BE2C (cell line): ENCODE measurements around the gene OTOS.
A peak's percentile ranks its signal among the peaks of the same experiment; 100 is the strongest.

Experiments used
- DNase-seq: peaks from one replicate; pipeline ENCODE4 v3.0.0-alpha.2; 2020
- H3K27me3 ChIP-seq: fragments of 250-450 bp; sonication (Bioruptor Pico); 2 replicates; pipeline ENCODE4 v1.5.1; 2020; ENCODE audit warnings: mild to moderate bottlenecking
- H3K36me3 ChIP-seq: fragments of 250-450 bp; sonication (Bioruptor Pico); 2 replicates; pipeline ENCODE4 v1.5.1; 2020; ENCODE audit warnings: mild to moderate bottlenecking
- H3K4me1 ChIP-seq: fragments of 250-450 bp; sonication (Bioruptor Pico); 2 replicates; pipeline ENCODE4 v1.5.1; 2020
- H3K4me3 ChIP-seq: 2 replicates; pipeline ENCODE4 v1.5.1; 2011; ENCODE audit warnings: low read depth, low read length
- H3K9me3 ChIP-seq: fragments of 250-450 bp; sonication (Bioruptor Pico); 2 replicates; pipeline ENCODE4 v1.5.1; 2020
- TF ChIP-seq, protein P1 (sequence below): IDR thresholded peaks from 2 replicates; pipeline ENCODE4 v1.5.1; 2012; ENCODE audit warnings: mild to moderate bottlenecking, low read depth, low read length

The OTOS gene

GRCh38 chr2:240139011-240139441 lies 1.4 kb downstream of the OTOS start:
- Histone ChIP-seq H3K36me3 (no peaks in the 10 kb centered on the region), H3K4me3 (no peak overlapping the region), H3K9me3 (no peaks in the 10 kb centered on the region), H3K4me1 (no peaks in the 10 kb centered on the region; the same call in 1 of the 2 replicates), H3K27me3 (peaks cover 16% of the 10 kb centered on the region; the same call in 1 of the 2 replicates)
- DNase-seq, result peak; percentile 3
- TF ChIP-seq, protein P1, sequence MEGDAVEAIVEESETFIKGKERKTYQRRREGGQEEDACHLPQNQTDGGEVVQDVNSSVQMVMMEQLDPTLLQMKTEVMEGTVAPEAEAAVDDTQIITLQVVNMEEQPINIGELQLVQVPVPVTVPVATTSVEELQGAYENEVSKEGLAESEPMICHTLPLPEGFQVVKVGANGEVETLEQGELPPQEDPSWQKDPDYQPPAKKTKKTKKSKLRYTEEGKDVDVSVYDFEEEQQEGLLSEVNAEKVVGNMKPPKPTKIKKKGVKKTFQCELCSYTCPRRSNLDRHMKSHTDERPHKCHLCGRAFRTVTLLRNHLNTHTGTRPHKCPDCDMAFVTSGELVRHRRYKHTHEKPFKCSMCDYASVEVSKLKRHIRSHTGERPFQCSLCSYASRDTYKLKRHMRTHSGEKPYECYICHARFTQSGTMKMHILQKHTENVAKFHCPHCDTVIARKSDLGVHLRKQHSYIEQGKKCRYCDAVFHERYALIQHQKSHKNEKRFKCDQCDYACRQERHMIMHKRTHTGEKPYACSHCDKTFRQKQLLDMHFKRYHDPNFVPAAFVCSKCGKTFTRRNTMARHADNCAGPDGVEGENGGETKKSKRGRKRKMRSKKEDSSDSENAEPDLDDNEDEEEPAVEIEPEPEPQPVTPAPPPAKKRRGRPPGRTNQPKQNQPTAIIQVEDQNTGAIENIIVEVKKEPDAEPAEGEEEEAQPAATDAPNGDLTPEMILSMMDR, result no peak

GRCh38 chr2:240138254-240138984 lies 2.0 kb downstream of the OTOS start:
- Histone ChIP-seq H3K27me3 (peaks cover 16% of the 10 kb centered on the region; the same call in 1 of the 2 replicates), H3K9me3 (no peaks in the 10 kb centered on the region), H3K4me3 (no peak overlapping the region), H3K36me3 (peaks cover 4% of the 10 kb centered on the region), H3K4me1 (no peaks in the 10 kb centered on the region; the same call in 1 of the 2 replicates)
- peak; percentile 2 for DNase-seq
- TF ChIP-seq, protein P1, result no peak

DNA sequence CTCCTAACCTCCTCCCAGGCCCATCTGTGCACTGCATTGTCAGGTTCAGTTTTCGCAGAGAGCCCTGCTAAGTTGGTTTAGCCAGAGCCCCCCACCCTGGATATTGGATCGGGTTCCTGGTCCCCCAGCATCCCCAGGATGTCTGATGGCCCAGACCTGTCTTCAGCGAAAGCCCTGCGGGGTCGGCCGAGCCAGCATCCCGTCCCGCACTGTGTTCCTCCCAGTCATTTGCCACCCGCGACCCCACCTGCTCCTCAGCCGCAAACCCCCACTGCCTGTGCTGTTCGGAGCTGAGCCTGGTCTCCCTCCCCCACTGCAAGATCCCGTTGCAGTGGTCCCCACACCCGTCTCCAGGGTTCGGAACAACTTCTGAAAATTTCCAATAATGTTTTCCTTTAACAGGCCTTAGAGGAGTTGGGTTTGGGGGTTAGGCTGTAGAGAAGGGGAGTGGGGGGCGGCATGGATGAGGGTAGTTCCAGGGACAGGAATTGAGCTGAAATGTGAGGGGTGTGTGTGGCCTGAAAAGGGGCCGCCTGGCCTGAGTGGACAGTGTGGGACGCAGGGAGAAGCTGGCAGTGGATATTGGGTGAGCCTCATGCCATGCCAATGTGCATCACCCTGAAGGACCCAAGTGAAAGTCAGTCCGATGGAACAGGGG lies 2.7 kb downstream of the OTOS start:
- DNase-seq, result no peak
- H3K4me3 ChIP-seq, result no peak overlapping the region
- no peaks in the 10 kb centered on the region for H3K9me3 ChIP-seq
- peaks cover 11% of the 10 kb centered on the region for H3K36me3 ChIP-seq
- peaks cover 16% of the 10 kb centered on the region; the same call in 1 of the 2 replicates for H3K27me3 ChIP-seq
- H3K4me1 ChIP-seq, result no peaks in the 10 kb centered on the region; the same call in 1 of the 2 replicates
- TF ChIP-seq, protein P1, result no peak

DNA sequence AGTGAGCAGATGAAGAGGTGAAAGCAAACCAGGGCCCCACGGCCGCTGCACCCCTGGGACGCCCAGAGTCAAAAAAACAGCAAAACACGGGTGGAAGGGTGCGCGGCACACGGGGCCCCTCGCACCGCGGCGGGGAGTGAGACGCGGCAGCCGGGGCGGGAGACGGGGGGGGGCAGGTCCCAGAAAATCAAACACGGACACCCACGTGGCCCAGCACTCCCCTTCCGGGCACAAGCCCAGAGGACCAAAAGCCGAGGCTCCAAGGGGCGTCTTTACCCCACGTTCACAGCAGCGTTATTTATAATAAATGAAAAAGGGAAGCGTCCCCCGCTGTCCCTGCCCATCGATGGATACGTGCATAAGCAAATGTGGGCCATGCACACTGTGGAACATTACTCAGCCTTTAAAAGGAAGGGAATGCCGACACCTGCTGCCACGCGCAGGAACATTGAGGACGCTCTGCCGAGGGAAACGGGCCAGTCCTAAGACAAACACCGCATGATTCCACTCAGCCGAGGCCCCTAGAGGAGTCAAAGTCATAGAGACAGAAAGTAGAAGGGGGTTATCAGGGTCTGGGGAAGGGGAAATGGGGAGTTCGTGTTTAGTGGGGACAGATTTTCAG lies 3.7 kb downstream of the OTOS start:
- peaks cover 9% of the 10 kb centered on the region; the same call in 1 of the 2 replicates for H3K27me3 ChIP-seq

DNA sequence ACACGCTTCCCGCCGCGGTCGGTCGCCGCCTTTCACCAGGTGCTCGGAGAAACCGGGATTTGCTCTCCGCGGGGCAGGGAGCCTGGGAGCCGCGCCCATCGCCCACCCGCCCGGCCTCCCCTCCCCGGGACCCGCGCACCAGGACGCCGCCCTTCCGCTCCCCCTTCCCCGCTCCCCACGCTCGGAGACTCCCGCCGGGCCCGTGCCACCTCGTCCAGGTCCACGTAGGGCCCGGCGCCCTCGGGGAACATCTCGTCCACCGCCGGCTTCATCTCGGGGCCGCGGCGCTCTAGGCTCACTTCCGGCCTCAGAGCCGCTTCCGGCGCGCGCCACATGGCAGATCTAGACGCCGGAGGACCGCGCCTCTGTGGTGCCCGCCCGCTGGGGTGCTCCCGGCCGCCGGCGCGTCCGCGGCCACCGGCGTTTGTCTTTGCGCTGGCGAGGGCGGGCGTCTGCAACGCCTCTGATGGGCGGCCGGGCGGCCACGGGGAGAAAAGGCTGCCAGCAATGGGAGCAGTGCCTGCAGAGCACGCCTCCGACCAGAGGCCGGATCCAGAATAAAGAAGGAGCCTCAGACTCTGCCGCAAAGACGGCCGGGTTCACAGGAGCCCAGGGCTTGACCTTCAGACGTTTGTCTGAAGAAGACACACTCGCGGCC lies 4.3 kb downstream of the OTOS start, which contains the start of gene COPS9:
TSS of gene COPS9 (minus strand) at position 293 of the 658 bp plus-strand sequence. CDS start at position 272, 21 bp downstream.
- Histone ChIP-seq H3K4me1 (no peaks in the 10 kb centered on the region; the same call in 1 of the 2 replicates), H3K9me3 (no peaks in the 10 kb centered on the region), H3K4me3 (peak within 1 kb of the TSS; percentile 97), H3K36me3 (peaks cover 27% of the 10 kb centered on the region), H3K27me3 (peaks cover 4% of the 10 kb centered on the region; the same call in 1 of the 2 replicates)
- TF ChIP-seq, protein P1, result no peak
- DNase-seq, result peak; percentile 93

More for the DNA sequence above, 3.7 kb downstream of the OTOS start:
- Histone ChIP-seq H3K9me3 (no peaks in the 10 kb centered on the region), H3K4me1 (no peaks in the 10 kb centered on the region; the same call in 1 of the 2 replicates), H3K36me3 (peaks cover 20% of the 10 kb centered on the region), H3K4me3 (peak overlapping the region; percentile 97)
- no peak for DNase-seq
- TF ChIP-seq, protein P1, result no peak
